Breast epithelium (tissue), 3 donors: Measurements from ENCODE around the gene DPF1.
A peak's percentile ranks its signal among the peaks of the same experiment; 100 is the strongest.

Experiments
- POLR2A ChIP-seq: fragments of 450-650 bp; IDR thresholded peaks from one replicate; pipeline ENCODE4 v1.6.1; 2016; ENCODE audit warnings: antibody characterized with exemption, mild to moderate bottlenecking, moderate library complexity
- POLR2AphosphoS5 ChIP-seq, 3 donors: sonication (generic); formaldehyde crosslinking; IDR thresholded peaks; one replicate each; pipeline ENCODE4 v1.6.1; 2017; ENCODE audit warnings: antibody characterized with exemption in 3 of 3
- TF ChIP-seq, protein P1 (sequence below), 3 donors: fragments of 450-650 bp; IDR thresholded peaks; one replicate each; pipeline ENCODE4 v1.5.1; 2016 to 2017; ENCODE audit warnings: antibody characterized with exemption in 3 of 3, mild to moderate bottlenecking in 3 of 3, moderate library complexity in 3 of 3

DNA sequence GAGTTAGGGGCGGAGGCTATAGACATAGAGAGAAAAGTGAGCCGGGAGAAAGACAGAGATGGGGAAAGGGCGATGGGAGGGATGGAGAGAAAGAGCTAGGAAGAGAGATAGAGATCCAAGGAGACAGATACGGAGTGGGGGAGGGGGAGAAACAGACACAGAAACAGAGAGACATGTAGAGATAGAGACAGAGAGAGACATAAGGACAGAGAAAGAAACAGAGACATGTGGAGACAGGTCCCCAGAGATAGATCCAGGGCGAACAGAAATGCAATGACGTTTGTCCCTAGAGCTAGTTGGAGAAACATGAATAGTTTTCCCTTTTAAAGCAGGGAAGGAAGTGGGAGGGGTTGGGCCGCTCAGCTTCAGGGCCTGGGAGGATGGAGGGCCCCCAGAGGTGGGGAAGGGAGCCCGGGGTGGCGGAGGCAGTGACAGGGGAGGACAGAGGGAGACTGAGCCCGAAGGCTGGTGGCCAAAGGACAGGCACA lies 27.6 kb upstream of the DPF1 start:
- TF ChIP-seq, protein P1, sequence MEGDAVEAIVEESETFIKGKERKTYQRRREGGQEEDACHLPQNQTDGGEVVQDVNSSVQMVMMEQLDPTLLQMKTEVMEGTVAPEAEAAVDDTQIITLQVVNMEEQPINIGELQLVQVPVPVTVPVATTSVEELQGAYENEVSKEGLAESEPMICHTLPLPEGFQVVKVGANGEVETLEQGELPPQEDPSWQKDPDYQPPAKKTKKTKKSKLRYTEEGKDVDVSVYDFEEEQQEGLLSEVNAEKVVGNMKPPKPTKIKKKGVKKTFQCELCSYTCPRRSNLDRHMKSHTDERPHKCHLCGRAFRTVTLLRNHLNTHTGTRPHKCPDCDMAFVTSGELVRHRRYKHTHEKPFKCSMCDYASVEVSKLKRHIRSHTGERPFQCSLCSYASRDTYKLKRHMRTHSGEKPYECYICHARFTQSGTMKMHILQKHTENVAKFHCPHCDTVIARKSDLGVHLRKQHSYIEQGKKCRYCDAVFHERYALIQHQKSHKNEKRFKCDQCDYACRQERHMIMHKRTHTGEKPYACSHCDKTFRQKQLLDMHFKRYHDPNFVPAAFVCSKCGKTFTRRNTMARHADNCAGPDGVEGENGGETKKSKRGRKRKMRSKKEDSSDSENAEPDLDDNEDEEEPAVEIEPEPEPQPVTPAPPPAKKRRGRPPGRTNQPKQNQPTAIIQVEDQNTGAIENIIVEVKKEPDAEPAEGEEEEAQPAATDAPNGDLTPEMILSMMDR (IDR thresholded peaks at IDR 0.05), result no peak
- peak; percentile 27 for TF ChIP-seq POLR2A
- TF ChIP-seq POLR2AphosphoS5 (IDR thresholded peaks at IDR 0.05), result peak in 2 of 3 donors; percentile 45 to 76
